ENCODE data around the gene IRAK2.

DNA sequence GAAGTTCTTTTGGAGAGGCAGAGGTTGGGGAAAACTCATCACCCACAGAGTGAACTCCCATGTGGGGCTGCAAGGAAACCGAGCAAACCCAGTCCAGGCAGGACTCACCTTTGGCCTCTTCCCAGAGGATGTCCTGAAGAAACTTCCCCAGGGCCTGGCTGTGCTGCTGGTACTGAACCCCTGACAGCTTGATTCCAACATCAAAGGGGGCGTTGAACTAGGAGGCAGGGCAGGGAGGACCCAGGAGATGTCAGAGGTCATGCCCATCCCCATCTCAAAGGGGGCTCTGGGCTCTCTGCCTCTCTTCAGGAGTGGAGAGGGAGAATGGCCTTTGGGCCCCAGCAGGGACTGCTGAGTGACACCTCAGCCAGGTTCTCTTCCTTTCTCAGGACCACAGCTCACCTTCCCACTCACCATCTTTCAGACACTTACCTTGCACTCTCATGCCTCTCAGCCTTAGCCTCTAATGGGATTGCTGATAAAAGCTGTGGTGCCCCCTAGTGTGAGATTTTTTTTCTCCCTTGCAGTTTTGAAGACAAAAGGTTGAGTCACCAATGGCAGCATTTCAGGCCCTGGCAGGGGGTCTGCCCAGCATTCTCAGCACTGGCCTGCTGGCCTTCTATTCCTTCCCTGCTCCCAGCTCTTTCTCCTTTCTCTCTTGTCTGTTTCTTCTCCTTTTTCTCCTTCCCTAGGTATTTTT lies 122.0 kb downstream of the IRAK2 start:
- TF ChIP-seq POLR2AphosphoS5 (IDR thresholded peaks at IDR 0.05; ENCODE audit: low read depth, low read length) (no peak), POLR2A (IDR thresholded peaks at IDR 0.05; ENCODE audit: low read depth, low read length) (no peak; the same call in 1 of the 2 replicates), PAX5 (IDR thresholded peaks at IDR 0.05; ENCODE audit: insufficient read depth, low read length, severe bottlenecking) (no peak), SPI1 (IDR thresholded peaks at IDR 0.05; ENCODE audit: low read depth, low read length) (no peak)

All from GM12891 (cell line).